ENCODE data around the gene RPGRIP1L.

Gene RPGRIP1L

DNA sequence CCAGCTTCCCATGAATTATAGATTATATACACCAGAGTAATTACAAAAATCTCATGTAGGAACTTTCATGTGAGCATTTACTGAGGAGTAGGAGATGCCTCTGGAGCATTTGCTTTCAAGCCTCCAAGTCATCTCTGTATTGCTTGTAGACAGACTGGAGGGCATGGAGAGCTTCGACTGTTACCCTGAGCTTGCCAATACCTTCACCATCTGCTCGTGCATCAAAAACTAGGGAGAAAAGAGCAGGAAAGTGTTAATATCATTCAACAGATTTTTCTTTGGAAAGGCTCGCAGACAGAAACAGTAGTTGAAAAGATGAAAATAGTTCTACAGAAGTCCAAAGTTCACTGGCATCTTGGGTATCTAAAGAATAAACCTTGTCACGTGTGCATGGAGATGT lies 101.7 kb downstream of the RPGRIP1L start:
- DNase-seq (ENCODE audit: low read depth in 2 of 2): no peak

DNA sequence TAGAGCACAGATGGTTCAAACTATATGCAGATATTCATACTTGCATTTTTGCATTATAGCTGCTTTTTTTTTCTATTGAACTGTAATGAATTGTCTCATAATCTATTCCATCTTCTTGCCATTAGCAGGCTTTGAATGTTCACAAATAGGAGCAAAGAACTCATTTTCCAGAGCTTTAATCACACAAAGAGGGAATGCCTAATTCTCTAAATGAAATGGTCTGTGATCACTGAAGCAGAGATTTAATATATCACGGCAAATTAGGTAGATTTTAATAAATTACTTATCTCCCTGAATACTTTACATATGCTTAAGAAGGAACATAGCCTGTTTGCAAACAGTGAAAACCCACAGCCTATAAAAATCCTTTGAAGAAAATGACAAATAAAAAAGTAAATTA lies 103.0 kb downstream of the RPGRIP1L start:
- DNase-seq (ENCODE audit: low read depth in 2 of 2): no peak

DNA sequence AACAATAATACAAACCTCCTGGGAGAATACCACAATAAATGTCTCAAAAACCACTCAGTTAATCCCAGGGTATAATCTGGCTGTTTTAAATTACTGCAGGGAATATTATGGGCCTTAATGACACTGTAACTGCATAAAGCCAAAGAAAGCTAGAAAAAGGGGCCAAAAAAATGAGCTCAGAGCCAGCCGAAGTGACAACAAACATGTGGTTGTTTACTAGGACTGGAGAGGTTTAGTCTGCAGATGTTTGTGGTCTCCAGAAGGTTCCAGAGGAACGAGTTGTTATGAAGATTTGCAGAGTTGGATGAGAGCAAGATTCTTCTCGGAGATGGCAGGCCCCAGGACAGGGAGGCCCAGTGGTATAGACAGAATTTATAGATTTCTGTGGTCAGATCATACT lies 103.5 kb downstream of the RPGRIP1L start:
- no peak for DNase-seq (ENCODE audit: low read depth in 2 of 2)

DNA sequence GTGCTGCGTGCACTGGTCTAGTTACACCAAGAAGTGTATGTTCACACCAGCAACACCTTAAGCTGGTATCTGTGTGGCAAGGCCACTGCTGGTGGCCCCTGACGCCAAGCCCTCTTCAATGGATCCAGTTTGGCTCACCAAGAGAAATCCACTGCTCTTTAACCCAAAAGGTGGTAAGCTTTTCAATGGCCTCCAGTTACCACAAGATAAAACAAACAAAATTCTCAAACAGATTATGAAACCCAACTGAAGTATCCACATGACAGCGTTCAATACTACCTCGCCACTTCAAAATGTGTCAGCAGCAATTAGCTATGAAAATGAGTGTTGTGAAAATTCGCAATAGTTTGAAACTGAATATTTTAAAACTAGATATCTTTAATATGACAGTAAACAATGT lies 104.1 kb downstream of the RPGRIP1L start:
- DNase-seq (ENCODE audit: low read depth in 2 of 2): no peak

DNA sequence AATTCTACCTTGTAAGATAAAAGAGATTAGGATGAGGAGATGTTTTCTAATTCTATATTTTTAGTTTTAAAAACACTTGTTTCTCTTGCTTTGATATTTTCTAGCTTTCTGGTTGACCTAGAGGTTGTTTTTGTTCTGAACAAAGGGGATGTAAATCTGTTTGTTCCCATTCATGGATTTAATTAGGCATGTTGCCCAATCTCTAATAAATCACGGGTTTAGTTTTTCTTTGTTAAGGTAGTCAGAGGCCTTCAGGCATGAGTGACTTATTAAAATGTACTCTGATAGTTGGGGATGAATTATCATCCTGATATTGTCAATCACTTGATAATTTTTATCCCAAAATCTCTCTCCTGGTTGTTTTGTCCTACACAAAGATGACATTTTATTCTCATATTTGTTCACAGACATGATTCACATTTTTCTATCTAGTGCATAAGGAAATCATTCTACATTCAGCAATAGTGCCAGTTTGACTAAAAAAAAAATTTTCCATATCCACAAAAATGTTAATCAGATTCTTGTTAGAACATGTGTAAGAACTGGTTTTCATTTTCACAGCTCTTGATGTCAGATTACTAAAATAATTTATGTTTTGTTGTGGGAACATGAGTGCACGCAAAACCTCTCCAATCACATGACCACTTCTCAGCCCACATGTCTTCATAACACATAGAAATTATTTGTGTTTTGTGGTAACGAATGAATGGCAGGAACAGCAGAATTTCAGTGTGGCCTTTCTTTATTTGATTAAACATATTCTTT lies 105.0 kb downstream of the RPGRIP1L start:
- DNase-seq (ENCODE audit: low read depth in 2 of 2): no peak

DNA sequence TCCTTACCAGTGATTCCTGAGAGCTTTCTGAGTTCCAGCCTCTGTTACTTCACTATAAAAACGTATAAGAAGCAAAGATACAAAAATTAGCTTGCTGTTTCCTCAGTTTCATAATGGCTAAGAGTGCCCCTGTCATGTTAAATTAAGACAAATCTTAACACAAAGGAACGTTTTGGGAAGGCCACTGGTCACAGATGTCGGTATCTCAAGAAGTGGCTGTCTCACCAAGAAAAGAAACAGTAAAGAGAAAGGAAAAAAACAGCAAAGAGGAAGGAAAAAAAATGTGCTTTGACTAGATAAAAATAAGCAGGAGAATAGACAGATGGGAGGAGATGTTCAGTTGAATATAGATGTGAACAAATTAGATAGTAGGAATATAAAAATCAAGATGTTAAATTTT lies 105.9 kb downstream of the RPGRIP1L start:
- DNase-seq (ENCODE audit: low read depth in 2 of 2): no peak

DNA sequence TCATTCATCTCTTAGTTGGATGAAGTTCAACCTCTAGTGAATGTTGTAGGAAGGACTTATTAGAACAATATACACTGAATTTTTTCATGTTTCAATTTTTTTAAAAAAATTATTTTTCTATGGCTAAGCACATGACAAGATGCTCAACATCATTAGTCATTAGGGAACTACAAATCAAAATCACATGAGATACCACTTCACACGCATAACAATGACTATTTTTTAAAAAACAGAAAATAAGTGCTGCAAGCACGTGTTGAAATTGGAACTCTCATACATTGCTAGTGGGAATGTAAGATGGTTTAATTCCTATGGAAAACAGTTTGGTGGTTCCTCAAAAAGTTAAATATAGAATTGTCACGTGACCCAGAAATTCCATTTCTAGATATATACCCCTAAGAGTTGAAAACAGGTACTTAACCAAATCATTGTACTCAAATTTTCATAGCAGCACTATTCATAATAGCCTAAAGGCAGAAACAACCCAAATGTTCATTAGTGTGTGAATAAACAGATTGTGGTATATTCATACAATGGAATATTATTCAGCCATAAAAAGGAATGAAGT lies 115.5 kb downstream of the RPGRIP1L start:
- DNase-seq (ENCODE audit: low read depth in 2 of 2): no peak

DNA sequence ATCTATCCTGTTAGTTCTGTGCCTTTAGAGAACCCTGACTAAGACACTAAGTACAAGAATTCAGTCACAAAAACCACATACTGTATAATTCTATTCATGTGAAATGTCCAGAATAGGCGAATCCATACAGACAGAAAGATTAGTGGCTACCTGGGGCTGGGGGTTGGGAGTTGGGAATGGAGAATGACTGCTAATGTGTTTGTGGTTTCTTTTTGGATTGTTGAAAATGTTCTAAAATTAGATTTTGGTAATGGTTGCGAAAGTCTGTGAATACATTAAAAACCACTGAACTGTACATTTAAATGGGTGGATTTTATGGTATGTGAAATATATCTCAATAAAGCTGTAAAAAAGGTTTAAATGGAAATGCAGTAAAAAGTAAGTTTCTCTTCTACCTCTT lies 120.3 kb downstream of the RPGRIP1L start:
- no peak for DNase-seq (ENCODE audit: low read depth in 2 of 2)

DNA sequence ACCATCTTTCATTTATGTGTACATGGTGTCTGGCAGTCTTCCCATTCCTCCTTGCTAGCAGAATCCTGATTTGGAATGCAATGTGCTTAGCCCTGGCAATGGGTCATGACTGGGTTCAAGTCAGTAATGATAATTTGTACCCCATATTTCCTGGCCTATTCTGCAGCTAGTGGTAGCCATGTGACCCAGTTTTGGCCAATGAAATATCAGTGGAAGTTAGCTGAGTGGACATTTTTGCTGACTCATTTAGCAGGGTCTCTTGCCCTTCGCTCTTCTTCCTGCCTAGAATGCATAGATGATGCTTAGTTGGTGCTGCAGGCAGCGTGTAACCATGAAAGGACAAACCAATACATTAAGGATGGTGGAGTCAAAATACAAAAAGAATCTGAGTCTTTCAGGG lies 121.9 kb downstream of the RPGRIP1L start:
- DNase-seq (ENCODE audit: low read depth in 2 of 2): no peak

DNA sequence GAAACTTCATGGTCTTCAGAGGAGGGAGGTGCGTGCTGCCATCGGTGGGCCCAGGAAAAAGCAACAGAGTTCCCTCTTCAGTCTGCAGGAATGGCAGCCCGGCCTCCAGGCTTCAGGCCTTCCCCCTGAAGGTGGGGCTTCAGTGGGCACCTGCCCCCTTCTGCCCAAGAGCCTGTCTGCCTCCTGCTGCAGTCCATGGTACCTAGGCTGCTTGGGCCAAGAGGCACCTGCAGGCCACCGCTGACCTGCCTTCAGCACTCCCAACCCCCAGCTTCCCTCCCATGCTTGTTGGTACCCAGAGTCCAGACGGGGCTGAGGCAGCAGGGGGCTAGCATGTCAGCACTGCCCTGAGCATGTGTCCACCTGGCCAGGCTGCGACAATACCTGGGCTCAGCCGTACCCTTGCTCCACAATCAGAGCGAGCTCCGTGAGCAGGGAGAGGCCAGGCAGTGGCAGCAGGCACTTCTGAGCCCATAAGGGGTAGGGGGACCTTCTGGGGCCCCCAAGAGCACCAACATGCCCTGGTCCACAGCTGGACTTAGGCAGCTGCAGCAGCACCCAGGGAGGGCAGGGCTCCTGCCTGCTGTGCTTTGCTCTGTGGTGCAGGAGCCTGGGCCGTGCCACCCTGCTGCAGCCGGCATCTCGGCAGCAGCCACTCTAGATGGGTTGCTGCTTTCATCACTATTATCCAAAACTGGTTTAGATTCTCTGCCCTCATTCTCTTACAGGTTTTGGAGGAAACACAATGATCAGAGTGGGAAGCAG lies 123.4 kb downstream of the RPGRIP1L start:
- DNase-seq (ENCODE audit: low read depth in 2 of 2): no peak

DNA sequence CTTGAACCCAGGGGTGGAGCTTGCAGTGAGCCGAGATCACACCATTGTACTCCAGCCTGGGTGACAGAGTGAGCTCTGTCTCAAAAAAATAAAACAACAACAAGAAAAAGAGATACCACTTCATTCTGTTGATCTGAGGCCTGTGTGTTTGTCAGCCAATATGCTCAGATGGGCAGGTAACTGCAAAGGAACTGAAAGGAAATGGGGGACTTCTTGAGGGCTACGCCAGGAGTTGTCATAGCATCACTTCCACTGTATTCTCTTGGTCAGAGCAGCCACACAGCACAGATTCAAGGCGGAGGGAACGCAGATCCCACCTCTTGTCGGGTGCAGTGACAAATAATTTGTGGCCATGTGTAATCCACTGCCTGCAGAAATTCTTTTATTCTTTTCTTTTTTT lies 126.8 kb downstream of the RPGRIP1L start:
- DNase-seq (ENCODE audit: low read depth in 2 of 2): no peak

DNA sequence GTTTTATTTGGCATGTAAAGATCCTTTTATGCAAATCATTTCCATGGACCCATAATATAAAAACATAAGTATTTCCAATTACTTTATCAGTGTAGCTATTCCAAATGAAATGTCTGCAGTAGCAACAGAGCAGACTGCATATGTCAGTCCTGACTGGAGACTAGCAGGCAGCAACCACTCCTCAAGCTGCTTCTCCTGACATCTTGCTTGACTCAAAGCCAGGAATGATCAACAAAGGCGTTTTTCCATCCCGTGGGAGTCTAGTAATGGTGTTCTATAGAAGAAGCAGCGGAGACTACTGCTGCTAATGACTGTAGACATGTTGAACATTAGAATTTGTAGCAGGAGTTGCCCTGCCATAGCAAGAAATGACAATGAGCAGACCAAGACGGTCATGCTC lies 127.4 kb downstream of the RPGRIP1L start:
- no peak for DNase-seq (ENCODE audit: low read depth in 2 of 2)

DNA sequence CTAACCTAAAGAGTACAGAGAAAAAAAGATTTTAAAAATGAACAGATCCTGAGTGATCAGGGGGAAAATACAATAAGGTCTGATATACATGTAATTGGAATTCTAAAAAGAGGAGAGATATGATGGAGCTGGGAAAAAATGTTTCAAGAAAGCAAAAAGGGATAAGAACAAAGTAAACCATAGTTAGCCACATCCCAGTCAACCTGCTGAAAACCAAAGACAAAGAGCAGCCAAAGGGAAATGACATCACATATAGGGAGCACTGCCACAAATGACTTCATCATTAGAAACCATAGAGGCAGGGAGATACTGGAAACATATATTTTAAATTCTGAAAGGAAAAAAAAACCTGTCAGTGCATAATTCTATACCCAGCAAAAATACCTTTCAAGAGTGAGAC lies 131.9 kb downstream of the RPGRIP1L start:
- no peak for DNase-seq (ENCODE audit: low read depth in 2 of 2)

DNA sequence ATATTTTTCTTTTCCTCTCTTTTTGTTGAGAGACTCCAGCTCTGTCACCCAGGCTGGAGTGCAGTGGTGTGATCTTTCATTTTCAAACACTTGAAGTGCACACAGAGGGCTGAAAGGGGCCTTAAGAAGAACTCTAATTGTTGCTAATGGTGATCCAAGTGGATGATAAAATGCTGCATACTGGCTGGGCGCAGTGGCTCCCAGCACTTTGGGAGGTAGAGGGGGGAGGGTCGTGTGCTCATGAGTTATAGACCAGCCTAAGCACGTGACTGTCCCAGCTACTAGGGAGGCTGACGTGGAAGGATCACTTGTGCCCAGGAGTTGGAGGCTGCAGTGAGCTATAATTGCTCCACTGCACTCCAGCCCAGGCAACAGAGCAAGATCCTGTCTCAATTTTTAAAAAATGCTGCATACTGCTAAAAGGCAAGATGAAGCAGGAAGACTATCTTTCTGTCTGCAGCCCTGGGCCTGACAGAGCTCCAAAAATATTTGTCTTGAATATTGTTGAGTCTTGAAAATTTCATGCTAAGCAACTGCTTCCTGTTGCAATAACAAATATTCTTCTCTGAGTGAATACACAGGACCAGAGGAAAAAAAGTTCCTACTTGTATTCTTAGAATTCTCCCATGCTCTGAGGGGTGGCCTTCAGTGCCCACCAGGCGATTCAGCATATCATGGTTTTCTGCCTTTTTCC lies 137.0 kb downstream of the RPGRIP1L start:
- no peak for DNase-seq (ENCODE audit: low read depth in 2 of 2)

DNA sequence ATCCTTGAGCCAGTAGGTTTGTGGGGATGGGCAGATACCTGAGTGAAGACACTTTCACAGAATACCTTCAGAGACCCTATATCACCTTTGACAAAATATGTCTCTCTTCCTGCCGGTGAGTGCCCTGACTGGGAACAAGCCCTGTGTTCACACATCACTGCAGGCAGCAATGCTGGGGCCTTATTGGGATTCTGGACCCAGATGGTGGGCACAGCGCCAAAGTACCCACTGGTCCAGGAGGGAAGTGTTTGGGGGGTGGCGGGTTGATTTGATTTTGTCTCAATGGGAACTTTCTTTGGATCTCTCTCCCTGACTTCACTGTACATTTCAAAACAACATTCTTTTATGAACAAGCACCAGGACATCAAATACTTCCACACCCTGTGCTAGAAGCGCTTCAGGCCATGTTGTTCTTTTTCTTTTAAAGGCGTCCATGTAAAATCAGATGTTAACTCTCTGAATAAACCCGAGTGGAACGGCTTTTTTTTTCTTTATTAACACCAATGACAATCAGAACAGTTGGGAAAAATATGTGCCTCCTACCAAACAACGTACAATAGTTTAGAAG lies 138.3 kb downstream of the RPGRIP1L start:
- no peak for DNase-seq (ENCODE audit: low read depth in 2 of 2)

DNA sequence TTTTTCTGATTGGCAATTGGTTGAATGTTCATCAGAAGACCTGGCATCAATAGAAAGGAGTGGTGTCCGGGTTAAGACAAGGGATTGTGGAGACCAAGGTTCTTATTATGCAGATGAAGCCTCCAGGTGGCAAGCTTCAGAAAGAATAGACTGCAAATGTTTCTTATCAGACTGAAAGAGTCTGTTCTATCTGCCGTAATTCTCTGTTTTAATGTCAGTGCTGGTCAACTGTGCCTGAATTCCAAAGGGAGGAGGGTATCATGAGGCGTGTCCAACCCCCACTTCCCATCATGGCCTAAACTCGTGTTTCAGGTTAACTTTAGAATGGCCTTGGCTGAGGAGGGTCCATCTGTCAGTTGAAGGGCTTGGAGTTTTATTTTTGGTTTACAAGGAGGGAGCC lies 140.2 kb downstream of the RPGRIP1L start:
- no peak for DNase-seq (ENCODE audit: low read depth in 2 of 2)

DNA sequence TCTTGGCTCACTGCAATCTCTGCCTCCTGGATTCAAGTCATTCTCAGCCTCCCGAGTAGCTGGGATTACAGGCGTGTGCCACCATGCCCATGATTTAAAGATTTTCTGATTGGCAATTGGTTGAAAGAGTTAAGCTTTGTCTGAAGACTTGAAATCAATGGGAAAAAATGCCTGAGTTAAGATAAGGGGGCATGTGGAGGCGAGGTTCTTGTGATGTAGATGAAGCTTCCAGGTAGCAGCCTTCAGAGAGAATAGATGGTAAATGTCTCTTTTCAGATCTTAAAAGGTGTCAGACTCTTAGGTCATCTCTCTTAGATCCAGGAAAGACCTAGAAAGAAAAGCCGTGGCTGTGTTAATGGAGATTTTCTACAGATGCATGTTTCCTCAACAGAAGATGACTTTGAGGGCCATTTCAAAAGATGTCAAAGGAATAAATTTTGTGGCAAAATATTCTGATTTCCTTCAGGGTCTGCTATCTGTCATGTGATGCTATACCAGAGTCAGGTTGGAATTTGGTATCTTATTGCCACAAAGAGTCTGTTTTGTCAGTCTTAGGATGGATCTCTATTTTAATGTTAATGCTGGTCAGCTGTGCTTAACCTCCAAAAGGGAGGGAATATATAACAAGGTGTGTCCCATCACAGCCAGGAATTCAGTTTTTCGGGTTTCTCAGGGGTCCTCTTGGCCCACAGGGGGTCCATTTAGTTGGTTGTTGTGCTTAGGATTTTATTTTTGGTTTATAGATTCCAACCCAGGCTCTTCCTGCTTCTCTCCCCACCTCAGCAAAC lies 142.4 kb downstream of the RPGRIP1L start:
- DNase-seq (ENCODE audit: low read depth in 2 of 2): no peak

DNA sequence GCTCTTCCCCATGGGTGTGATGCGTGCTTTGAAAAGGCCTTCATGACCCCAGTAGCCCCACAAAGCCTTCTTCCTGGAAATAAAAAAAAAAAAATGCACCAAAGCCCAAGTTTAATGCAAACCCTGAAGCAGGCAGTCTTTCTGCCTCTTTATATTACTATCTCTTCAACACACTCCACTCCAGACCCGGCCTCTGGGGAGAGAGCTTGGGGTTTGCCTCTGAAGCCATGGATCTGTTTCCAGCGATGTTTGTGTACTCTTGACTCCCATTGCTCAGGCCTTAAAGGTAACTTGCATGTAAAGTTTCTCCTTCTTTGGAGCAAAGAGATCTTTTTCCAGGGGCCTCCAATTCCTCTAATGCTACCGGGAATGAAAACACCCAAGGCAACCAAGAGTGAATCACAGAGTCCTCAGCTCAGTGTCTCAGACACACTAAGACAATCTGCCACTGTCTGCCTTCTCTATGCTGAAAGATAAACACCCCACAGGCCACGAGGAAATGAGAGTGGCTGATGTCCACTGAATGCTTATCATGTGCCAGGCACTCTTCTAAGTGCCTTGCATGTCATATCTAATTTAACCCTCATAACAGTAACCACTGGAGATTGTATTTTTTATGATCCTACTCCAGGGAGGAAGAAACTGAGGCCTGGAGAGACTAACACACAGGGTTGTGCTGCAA lies 144.2 kb downstream of the RPGRIP1L start:
- no peak for DNase-seq (ENCODE audit: low read depth in 2 of 2)

DNA sequence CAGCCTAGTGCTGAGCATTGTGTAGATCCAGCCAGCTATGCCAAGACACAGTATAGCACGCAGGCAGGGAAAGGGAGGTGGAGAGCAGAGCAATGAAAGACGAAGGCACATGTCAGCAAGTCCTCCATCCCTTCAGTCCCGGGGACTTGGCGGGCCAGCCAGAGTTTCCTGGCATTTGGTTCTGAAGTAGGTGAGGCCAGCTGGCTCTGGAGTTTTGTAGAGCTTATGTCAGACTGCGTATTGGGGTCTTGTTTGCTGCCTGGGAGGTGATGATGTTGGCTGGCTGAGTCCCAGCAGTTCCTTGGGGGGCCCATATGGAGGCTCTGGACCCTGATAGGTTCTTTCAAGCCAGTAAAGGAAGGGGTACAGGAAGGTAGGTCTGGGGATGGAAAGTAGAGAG lies 144.9 kb downstream of the RPGRIP1L start:
- DNase-seq (ENCODE audit: low read depth in 2 of 2): no peak

DNA sequence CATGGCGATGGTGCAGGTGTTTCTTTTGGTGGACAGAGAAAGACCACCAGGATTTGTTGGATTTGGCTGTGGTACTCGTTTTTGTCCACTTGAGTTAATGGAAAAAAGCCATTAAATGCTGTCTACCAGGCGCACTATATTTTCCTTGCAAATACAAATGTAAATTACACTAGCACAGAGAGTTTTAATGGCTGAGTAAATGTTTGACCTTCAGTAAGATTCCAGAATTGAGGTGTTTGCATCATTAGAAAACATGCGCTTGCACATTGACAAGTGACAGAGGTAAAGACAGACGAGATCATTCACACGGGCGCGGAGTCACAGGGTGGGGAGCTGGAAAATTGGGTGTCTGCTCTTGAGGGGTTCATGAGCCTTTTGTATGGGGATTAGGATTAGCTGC lies 147.1 kb downstream of the RPGRIP1L start:
- DNase-seq (ENCODE audit: low read depth in 2 of 2): no peak
